ENCODE data around the gene PAPOLA. TPM values are rescaled to one million over a fixed set of nuclear protein-coding genes. Genes with fewer than 3 reads are reported as not detected.

Gene PAPOLA
- total RNA-seq, 1 experiment from 2014 or later, result 207 TPM

GRCh38 chr14:96597680-96598079 lies 95.5 kb downstream of the PAPOLA start:
- no peaks in the 10 kb centered on the region for H3K4me1 ChIP-seq
- BruUV-seq (replicated peaks), result no TSS peak
- no peaks in the 10 kb centered on the region for H3K36me3 Mint-ChIP-seq (ENCODE audit: insufficient read depth, unreplicated experiment)

GRCh38 chr14:96598332-96598928 lies 96.2 kb downstream of the PAPOLA start:
- no peak for DNase-seq
- Mint-ChIP-seq H3K27me3 (ENCODE audit: insufficient read depth, unreplicated experiment) (no peaks in the 10 kb centered on the region), H3K36me3 (ENCODE audit: insufficient read depth, unreplicated experiment) (no peaks in the 10 kb centered on the region), H3K9me3 (ENCODE audit: unreplicated experiment) (no peaks in the 10 kb centered on the region), H3K27ac (ENCODE audit: unreplicated experiment) (no peak overlapping the region), H3K4me1 (ENCODE audit: low read depth, unreplicated experiment) (no peaks in the 10 kb centered on the region), H3K4me3 (ENCODE audit: unreplicated experiment) (no peak overlapping the region)
- H3K27me3 ChIP-seq (replicated peaks; ENCODE audit: control insufficient read depth, insufficient read depth, low read length), result no peaks in the 10 kb centered on the region
- no peaks in the 10 kb centered on the region for H3K4me1 ChIP-seq
- no peaks in the 10 kb centered on the region for H3K9me3 ChIP-seq
- no peak for TF ChIP-seq CTCF (IDR thresholded peaks at IDR 0.05; ENCODE audit: insufficient read depth in 1 of 2, low read depth in 1 of 2, low read length in 1 of 2, severe bottlenecking in 1 of 2, unreplicated experiment in 1 of 2)
- H3K36me3 ChIP-seq (ENCODE audit: control insufficient read depth, insufficient read depth, low read length), result no peaks in the 10 kb centered on the region
- ChIA-PET POLR2A (no interaction called here), CTCF (no interaction called here)
- no TSS peak for BruUV-seq (replicated peaks)
- intact Hi-C loops (cut with micrococcal nuclease; ENCODE audit: unreplicated experiment), result no loop called here
- no peak overlapping the region for H3K4me3 ChIP-seq (ENCODE audit: low read depth, low read length)

More at GRCh38 chr14:96597680-96598079, 95.5 kb downstream of the PAPOLA start:
- ChIA-PET POLR2A (no interaction called here), CTCF (no interaction called here)
- no peak overlapping the region for H3K27ac Mint-ChIP-seq (ENCODE audit: unreplicated experiment)
- TF ChIP-seq CTCF (IDR thresholded peaks at IDR 0.05; ENCODE audit: insufficient read depth in 1 of 2, low read depth in 1 of 2, low read length in 1 of 2, severe bottlenecking in 1 of 2, unreplicated experiment in 1 of 2), result no peak
- DNase-seq, result no peak
- H3K9me3 ChIP-seq, result no peaks in the 10 kb centered on the region
- H3K4me1 Mint-ChIP-seq (ENCODE audit: low read depth, unreplicated experiment), result no peaks in the 10 kb centered on the region
- H3K4me3 ChIP-seq (ENCODE audit: low read depth, low read length), result no peak overlapping the region
- no peaks in the 10 kb centered on the region for H3K27me3 Mint-ChIP-seq (ENCODE audit: insufficient read depth, unreplicated experiment)
- H3K9me3 Mint-ChIP-seq (ENCODE audit: unreplicated experiment), result no peaks in the 10 kb centered on the region
- H3K36me3 ChIP-seq (ENCODE audit: control insufficient read depth, insufficient read depth, low read length), result no peaks in the 10 kb centered on the region
- H3K4me3 Mint-ChIP-seq (ENCODE audit: unreplicated experiment), result no peak overlapping the region
- intact Hi-C loops (cut with micrococcal nuclease; ENCODE audit: unreplicated experiment), result no loop called here
- no peaks in the 10 kb centered on the region for H3K27me3 ChIP-seq (replicated peaks; ENCODE audit: control insufficient read depth, insufficient read depth, low read length)

- ChIA-PET POLR2A (no interaction called here), CTCF (no interaction called here)
These were observed 96.9 kb downstream of the PAPOLA start for GRCh38 chr14:96599076-96599475.

More at GRCh38 chr14:96599076-96599475, 96.9 kb downstream of the PAPOLA start:
- BruUV-seq (replicated peaks), result no TSS peak
- no peaks in the 10 kb centered on the region for H3K36me3 ChIP-seq (ENCODE audit: control insufficient read depth, insufficient read depth, low read length)
- no peaks in the 10 kb centered on the region for H3K27me3 ChIP-seq (replicated peaks; ENCODE audit: control insufficient read depth, insufficient read depth, low read length)
- Mint-ChIP-seq H3K4me1 (ENCODE audit: low read depth, unreplicated experiment) (no peaks in the 10 kb centered on the region), H3K27ac (ENCODE audit: unreplicated experiment) (no peak overlapping the region), H3K9me3 (ENCODE audit: unreplicated experiment) (no peaks in the 10 kb centered on the region), H3K4me3 (ENCODE audit: unreplicated experiment) (no peak overlapping the region), H3K36me3 (ENCODE audit: insufficient read depth, unreplicated experiment) (no peaks in the 10 kb centered on the region), H3K27me3 (ENCODE audit: insufficient read depth, unreplicated experiment) (no peaks in the 10 kb centered on the region)
- intact Hi-C loops (cut with micrococcal nuclease; ENCODE audit: unreplicated experiment), result no loop called here
- DNase-seq, result no peak
- no peaks in the 10 kb centered on the region for H3K4me1 ChIP-seq
- no peaks in the 10 kb centered on the region for H3K9me3 ChIP-seq
- no peak for TF ChIP-seq CTCF (IDR thresholded peaks at IDR 0.05; ENCODE audit: insufficient read depth in 1 of 2, low read depth in 1 of 2, low read length in 1 of 2, severe bottlenecking in 1 of 2, unreplicated experiment in 1 of 2)
- H3K4me3 ChIP-seq (ENCODE audit: low read depth, low read length), result no peak overlapping the region

Data from Caco-2 (cell line).